ENCODE results near the gene BOLA1. TPM values are rescaled to one million over a fixed set of nuclear protein-coding genes. Genes with fewer than 3 reads are reported as not detected.

Gene BOLA1
- polyA plus RNA-seq, 1 donor from 2014 or later: 26.3 TPM

DNA sequence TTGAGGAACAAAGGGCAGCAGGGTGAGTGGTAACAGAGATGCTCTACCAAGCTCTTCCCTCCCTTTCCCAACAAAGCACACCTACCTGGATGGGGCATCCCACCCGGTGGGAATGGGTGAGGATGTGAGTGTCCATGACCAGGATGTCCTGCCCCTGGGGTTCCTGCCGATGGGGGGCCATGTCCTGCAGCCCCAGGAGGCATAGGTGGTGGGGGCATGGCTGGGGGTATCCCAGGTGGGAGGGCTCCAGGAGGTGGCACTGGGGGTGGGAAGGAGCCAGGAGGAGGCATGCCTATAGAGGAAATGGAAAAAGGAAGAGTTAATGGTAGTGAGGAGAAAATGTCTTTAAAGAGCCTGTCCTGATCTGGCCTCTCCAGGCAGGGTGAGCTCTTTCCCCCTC, 26.4 kb downstream of the BOLA1 start:
- Histone ChIP-seq H3F3A (ENCODE audit: insufficient read depth, low read length, poor library complexity, severe bottlenecking) (no peaks in the 10 kb centered on the region), H3K9ac (ENCODE audit: low read length) (no peak overlapping the region), H3K27ac (ENCODE audit: low read length) (no peak overlapping the region), H3K9me3 (ENCODE audit: low read length) (no peaks in the 10 kb centered on the region), H3K4me3 (ENCODE audit: low read length) (peak overlapping the region; percentile 87), H3K27me3 (ENCODE audit: insufficient read depth, low read depth, low read length) (no peaks in the 10 kb centered on the region), H3K4me2 (ENCODE audit: low read length) (no peak overlapping the region), H2AFZ (ENCODE audit: low read depth, low read length) (no peak overlapping the region), H3K36me3 (ENCODE audit: insufficient read depth, low read length) (peaks cover 6% of the 10 kb centered on the region), H3K9me2 (ENCODE audit: insufficient read depth, low read length) (no peaks in the 10 kb centered on the region), H3K79me2 (replicated peaks; ENCODE audit: insufficient read depth, low read length) (peaks cover 17% of the 10 kb centered on the region), H4K20me1 (ENCODE audit: insufficient read depth) (no peaks in the 10 kb centered on the region)
- no peak for TF ChIP-seq MXI1 (conservative IDR thresholded peaks at IDR 0.05; ENCODE audit: poor library complexity, severe bottlenecking)
- no peak for TF ChIP-seq EZH2 (IDR thresholded peaks at IDR 0.05; ENCODE audit: borderline replicate concordance, insufficient read depth, low read length, poor library complexity, severe bottlenecking)
- no peak for TF ChIP-seq RAD21 (conservative IDR thresholded peaks at IDR 0.05)
- TF ChIP-seq REST (IDR thresholded peaks at IDR 0.05; ENCODE audit: borderline replicate concordance): no peak
- TF ChIP-seq EP300 (conservative IDR thresholded peaks at IDR 0.05; ENCODE audit: poor library complexity, severe bottlenecking): no peak

GRCh38 chr1:149926296-149926695, 26.9 kb downstream of the BOLA1 start:
- Histone ChIP-seq H3K4me3 (ENCODE audit: low read length) (peak overlapping the region; percentile 87), H3K4me2 (ENCODE audit: low read length) (peak overlapping the region; percentile 80), H3F3A (ENCODE audit: insufficient read depth, low read length, poor library complexity, severe bottlenecking) (no peaks in the 10 kb centered on the region), H3K79me2 (replicated peaks; ENCODE audit: insufficient read depth, low read length) (peaks cover 17% of the 10 kb centered on the region), H3K9me3 (ENCODE audit: low read length) (no peaks in the 10 kb centered on the region), H3K36me3 (ENCODE audit: insufficient read depth, low read length) (peaks cover 6% of the 10 kb centered on the region), H4K20me1 (ENCODE audit: insufficient read depth) (no peaks in the 10 kb centered on the region), H3K9me2 (ENCODE audit: insufficient read depth, low read length) (no peaks in the 10 kb centered on the region), H3K27me3 (ENCODE audit: insufficient read depth, low read depth, low read length) (no peaks in the 10 kb centered on the region), H3K27ac (ENCODE audit: low read length) (no peak overlapping the region), H3K9ac (ENCODE audit: low read length) (no peak overlapping the region), H2AFZ (ENCODE audit: low read depth, low read length) (no peak overlapping the region)
- TF ChIP-seq EZH2 (IDR thresholded peaks at IDR 0.05; ENCODE audit: borderline replicate concordance, insufficient read depth, low read length, poor library complexity, severe bottlenecking) (no peak), SMC3 (conservative IDR thresholded peaks at IDR 0.05; ENCODE audit: poor library complexity) (no peak), POLR2AphosphoS5 (IDR thresholded peaks at IDR 0.05) (no peak), MXI1 (conservative IDR thresholded peaks at IDR 0.05; ENCODE audit: poor library complexity, severe bottlenecking) (no peak), EP300 (conservative IDR thresholded peaks at IDR 0.05; ENCODE audit: poor library complexity, severe bottlenecking) (no peak)

DNA sequence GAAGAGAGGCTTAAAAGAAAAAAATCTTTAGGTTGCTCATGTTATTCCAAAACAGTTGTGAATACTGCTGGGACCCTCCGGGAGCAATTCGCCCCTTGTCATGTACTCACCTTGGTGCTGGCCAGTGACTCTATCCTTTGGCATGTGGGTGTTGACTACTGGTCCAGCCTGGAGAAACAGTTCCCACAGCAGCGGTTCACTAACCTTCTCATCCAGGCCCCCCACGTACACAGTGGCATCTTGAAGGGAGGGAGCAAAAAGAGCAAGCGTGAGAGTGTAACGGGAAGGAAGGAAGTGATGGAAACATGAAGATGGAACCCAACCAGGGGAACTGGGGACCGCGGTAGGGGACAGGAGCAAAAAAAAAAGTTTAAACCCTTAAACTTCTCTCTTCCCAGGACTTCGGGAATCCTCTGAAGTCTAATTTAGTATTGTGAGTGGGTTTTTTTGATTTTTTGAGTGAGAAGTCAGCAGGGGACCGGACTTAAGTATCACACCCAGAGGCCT, 27.7 kb downstream of the BOLA1 start:
- Histone ChIP-seq H3K4me2 (ENCODE audit: low read length) (peak overlapping the region; percentile 80), H3K9ac (ENCODE audit: low read length) (peak overlapping the region; percentile 95), H3K4me3 (ENCODE audit: low read length) (peak overlapping the region; percentile 87), H3K9me3 (ENCODE audit: low read length) (no peaks in the 10 kb centered on the region), H2AFZ (ENCODE audit: low read depth, low read length) (peak overlapping the region; percentile 53), H4K20me1 (ENCODE audit: insufficient read depth) (no peaks in the 10 kb centered on the region), H3K27ac (ENCODE audit: low read length) (peak overlapping the region; percentile 99), H3K9me2 (ENCODE audit: insufficient read depth, low read length) (no peaks in the 10 kb centered on the region), H3K79me2 (replicated peaks; ENCODE audit: insufficient read depth, low read length) (peaks cover 17% of the 10 kb centered on the region), H3K36me3 (ENCODE audit: insufficient read depth, low read length) (peaks cover 6% of the 10 kb centered on the region), H3F3A (ENCODE audit: insufficient read depth, low read length, poor library complexity, severe bottlenecking) (no peaks in the 10 kb centered on the region), H3K27me3 (ENCODE audit: insufficient read depth, low read depth, low read length) (no peaks in the 10 kb centered on the region)
- TF ChIP-seq, protein P1, sequence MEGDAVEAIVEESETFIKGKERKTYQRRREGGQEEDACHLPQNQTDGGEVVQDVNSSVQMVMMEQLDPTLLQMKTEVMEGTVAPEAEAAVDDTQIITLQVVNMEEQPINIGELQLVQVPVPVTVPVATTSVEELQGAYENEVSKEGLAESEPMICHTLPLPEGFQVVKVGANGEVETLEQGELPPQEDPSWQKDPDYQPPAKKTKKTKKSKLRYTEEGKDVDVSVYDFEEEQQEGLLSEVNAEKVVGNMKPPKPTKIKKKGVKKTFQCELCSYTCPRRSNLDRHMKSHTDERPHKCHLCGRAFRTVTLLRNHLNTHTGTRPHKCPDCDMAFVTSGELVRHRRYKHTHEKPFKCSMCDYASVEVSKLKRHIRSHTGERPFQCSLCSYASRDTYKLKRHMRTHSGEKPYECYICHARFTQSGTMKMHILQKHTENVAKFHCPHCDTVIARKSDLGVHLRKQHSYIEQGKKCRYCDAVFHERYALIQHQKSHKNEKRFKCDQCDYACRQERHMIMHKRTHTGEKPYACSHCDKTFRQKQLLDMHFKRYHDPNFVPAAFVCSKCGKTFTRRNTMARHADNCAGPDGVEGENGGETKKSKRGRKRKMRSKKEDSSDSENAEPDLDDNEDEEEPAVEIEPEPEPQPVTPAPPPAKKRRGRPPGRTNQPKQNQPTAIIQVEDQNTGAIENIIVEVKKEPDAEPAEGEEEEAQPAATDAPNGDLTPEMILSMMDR (IDR thresholded peaks at IDR 0.05; ENCODE audit: poor library complexity, severe bottlenecking): no peak
- TF ChIP-seq REST (IDR thresholded peaks at IDR 0.05; ENCODE audit: borderline replicate concordance) (no peak), SMC3 (conservative IDR thresholded peaks at IDR 0.05; ENCODE audit: poor library complexity) (no peak), EZH2 (IDR thresholded peaks at IDR 0.05; ENCODE audit: borderline replicate concordance, insufficient read depth, low read length, poor library complexity, severe bottlenecking) (no peak), EP300 (conservative IDR thresholded peaks at IDR 0.05; ENCODE audit: poor library complexity, severe bottlenecking) (no peak), MXI1 (conservative IDR thresholded peaks at IDR 0.05; ENCODE audit: poor library complexity, severe bottlenecking) (no peak), TAF1 (IDR thresholded peaks at IDR 0.05; ENCODE audit: low read depth) (no peak), RAD21 (conservative IDR thresholded peaks at IDR 0.05) (no peak), POLR2AphosphoS5 (IDR thresholded peaks at IDR 0.05) (no peak)

Measured in neural cell (in vitro differentiated cells).